Hepatocyte (in vitro differentiated cells): ENCODE results near the gene EDEM2.

ENCODE experiments used
- EZH2 ChIP-seq: fragments of 200-600 bp; sonication (generic); IDR thresholded peaks from 2 replicates; pipeline ENCODE4 v1.6.1; 2016; ENCODE audit warnings: antibody characterized with exemption, mild to moderate bottlenecking, borderline replicate concordance
- EZH2phosphoT487 ChIP-seq: fragments of 200-600 bp; sonication (generic); IDR thresholded peaks from one replicate; pipeline ENCODE4 v1.6.1; 2018; ENCODE audit warnings: antibody characterized with exemption, mild to moderate bottlenecking, low read depth, moderate library complexity; ENCODE audit not compliant: unreplicated experiment, severe bottlenecking
- TF ChIP-seq, protein P1 (sequence below): fragments of 200-600 bp; sonication (generic); IDR thresholded peaks from 2 replicates; pipeline ENCODE4 v1.5.1; 2016; ENCODE audit warnings: antibody characterized with exemption, mild to moderate bottlenecking; ENCODE audit not compliant: poor library complexity

DNA sequence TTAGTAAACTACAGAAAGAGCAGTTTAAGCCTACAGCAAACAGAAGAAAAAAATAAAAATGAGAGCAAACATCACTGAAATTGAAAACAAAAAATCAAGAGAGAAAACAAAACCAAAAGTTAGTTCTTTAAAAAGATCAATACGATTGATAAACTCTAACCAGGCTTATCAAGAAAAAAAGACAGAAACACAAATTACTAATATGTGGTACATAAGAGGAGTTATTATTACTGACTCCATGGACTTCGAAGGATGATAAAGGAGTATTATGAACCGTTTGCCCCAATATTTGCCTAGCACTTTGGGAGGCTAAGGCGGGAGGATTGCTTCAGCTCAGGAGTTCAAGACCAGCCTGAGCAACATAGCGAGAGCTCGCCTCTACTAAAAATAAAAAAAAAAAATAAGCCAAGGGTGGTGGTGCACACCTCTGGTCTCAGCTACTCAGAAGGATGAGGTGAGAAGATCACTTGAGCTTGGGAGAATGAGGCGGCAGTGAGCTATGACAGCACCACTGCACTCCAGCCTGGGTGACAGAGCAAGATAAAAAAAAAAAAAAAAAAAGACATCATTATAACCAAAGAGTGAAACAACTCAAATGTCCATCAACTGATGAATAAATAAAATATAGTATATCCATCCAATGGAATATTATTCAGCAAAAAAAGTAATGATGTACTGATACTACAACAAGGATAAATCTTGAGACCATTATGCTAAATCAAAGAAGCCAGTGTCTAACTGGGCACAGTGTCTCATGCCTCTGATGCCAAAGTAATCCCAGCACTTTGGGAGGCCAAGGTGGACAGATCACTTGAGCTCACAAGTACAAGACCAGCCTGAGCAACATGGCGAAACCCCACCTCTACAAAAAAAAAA, 67.4 kb downstream of the EDEM2 start:
- TF ChIP-seq, protein P1, sequence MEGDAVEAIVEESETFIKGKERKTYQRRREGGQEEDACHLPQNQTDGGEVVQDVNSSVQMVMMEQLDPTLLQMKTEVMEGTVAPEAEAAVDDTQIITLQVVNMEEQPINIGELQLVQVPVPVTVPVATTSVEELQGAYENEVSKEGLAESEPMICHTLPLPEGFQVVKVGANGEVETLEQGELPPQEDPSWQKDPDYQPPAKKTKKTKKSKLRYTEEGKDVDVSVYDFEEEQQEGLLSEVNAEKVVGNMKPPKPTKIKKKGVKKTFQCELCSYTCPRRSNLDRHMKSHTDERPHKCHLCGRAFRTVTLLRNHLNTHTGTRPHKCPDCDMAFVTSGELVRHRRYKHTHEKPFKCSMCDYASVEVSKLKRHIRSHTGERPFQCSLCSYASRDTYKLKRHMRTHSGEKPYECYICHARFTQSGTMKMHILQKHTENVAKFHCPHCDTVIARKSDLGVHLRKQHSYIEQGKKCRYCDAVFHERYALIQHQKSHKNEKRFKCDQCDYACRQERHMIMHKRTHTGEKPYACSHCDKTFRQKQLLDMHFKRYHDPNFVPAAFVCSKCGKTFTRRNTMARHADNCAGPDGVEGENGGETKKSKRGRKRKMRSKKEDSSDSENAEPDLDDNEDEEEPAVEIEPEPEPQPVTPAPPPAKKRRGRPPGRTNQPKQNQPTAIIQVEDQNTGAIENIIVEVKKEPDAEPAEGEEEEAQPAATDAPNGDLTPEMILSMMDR, result no peak
- no peak for TF ChIP-seq EZH2
- no peak for TF ChIP-seq EZH2phosphoT487
